Esophagus mucosa (tissue), 1 donor: Measurements from ENCODE around the gene PRMT2. TPM values are rescaled to one million over a fixed set of nuclear protein-coding genes. Genes with fewer than 3 reads are reported as not detected.
A peak's percentile ranks its signal among the peaks of the same experiment; 100 is the strongest.
"Not testable (repeated sequence)": the region's sequence is repeated elsewhere in the genome, so short reads cannot be mapped to it uniquely, and the experiment has no call there.

Experiments used
- ATAC-seq: fragments of 200-7000 bp; cut with Tn5 transposase; one replicate; pipeline ENCODE4 v1.9.1; 2020
- total RNA-seq: library from RNA; stranded (reverse); gene quantifications from one replicate; pipeline ENCODE4 v1.2.4, GENCODE V29; 2023
- donor health status: DM: yes; HTN: yes; CAD: no.

Gene PRMT2
- total RNA-seq, 1 donor from 2014 or later: 71.1 TPM

GRCh38 chr21:46645840-46646239, 10.4 kb downstream of the PRMT2 start:
- ATAC-seq: no peak

DNA sequence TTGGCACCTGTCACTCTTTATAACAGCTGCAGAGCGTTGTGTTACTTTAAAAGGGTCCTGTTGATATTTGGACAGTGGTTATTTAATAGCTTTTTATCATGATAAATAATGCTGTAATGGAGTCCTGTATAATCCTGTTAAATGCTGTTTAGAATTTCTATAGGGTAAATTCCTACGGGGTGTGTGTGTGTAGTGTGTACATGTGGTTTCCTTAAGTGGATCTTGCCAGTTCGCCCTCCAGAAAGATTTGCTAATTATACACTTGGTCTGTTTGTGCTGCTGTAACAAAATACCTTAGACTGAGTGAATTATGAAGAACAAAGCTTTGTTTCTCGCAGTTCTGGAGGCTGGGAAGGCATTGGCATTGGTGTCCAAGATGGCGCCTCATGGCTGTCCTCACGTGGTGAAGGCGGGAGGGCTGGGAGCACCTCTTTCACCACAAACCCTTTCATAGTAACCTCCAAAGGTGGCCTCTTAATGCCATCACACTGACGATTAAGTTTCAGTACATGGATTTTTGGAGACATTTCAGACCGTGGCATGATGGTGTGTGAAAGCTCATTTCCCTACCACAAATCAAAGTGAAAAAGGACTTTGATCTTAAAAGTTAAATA, 11.2 kb downstream of the PRMT2 start:
- no peak for ATAC-seq

GRCh38 chr21:46648539-46648938, 13.1 kb downstream of the PRMT2 start:
- ATAC-seq: no peak

DNA sequence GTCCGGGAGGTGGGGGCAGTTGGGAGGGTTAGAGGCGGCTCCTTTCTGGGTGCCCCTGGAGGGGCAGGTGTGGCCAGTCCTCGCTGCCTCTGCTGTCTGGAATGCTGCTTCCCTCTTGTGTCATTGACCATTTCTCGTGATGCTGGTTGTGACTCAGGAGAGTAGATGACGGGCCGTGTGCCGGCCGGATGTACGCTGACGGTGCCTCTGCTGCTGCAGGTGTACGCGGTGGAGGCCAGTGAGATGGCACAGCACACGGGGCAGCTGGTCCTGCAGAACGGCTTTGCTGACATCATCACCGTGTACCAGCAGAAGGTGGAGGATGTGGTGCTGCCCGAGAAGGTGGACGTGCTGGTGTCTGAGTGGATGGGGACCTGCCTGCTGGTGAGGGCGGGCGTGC, 13.9 kb downstream of the PRMT2 start:
- no peak for ATAC-seq

DNA sequence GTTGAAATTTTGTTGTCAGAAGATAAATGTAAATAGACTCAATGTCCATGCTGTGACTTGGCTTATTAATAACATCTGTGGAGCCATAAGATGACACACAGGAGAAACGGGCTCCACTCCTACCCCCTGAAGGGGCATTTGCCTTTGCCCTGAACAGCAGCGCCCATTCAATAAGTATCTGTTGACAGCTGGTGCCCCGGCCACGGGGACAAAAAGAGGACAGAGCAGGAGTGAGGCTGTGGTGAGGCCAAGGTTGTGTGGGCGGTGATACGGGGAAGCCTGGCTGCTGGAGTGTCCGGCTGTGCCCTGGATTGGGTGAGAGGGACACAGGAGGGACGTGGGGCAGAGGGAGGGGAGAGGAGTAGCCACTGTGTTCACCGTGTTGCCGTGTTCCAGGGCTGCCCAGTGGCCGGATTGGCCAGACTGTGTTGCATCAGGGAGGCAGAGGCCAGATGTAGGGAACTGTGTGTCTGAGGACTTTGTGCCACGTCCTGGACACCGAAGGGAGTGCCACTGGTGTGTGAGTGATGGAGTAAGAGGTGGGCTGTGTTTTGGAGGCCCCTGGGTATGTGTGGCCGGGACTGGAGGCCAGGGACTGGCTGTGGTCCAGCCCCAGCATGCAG, 15.1 kb downstream of the PRMT2 start:
- ATAC-seq: peak; percentile 5

- ATAC-seq: peak; percentile 14
These were observed 15.6 kb downstream of the PRMT2 start for GRCh38 chr21:46651121-46651520.

GRCh38 chr21:46655230-46655629, 19.8 kb downstream of the PRMT2 start:
- ATAC-seq: no peak

GRCh38 chr21:46656820-46657219, 21.3 kb downstream of the PRMT2 start:
- no peak for ATAC-seq

GRCh38 chr21:46660505-46660904, 25.0 kb downstream of the PRMT2 start:
- ATAC-seq: no peak

- peak; percentile 51 for ATAC-seq
These were observed 25.7 kb downstream of the PRMT2 start for GRCh38 chr21:46661211-46661625.

- no peak for ATAC-seq
These were observed 26.3 kb downstream of the PRMT2 start for GRCh38 chr21:46661642-46662366.

DNA sequence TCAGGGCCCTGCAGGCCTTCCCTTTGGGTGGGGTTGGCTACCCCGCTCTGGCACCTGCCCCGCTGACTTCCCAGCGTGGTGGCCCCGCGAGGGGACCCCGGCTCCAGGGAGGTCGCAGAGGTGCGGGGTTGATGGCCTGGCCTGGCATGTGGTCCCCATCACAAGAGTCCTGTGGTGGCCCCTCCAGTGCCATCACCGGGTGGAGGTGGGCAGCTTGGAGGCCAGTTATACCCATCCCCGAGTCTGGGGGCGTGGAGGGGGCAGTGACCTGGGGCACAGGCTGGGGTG, 26.8 kb downstream of the PRMT2 start:
- no peak for ATAC-seq

GRCh38 chr21:46662765-46663500, 27.5 kb downstream of the PRMT2 start:
- peak; percentile 16 for ATAC-seq

DNA sequence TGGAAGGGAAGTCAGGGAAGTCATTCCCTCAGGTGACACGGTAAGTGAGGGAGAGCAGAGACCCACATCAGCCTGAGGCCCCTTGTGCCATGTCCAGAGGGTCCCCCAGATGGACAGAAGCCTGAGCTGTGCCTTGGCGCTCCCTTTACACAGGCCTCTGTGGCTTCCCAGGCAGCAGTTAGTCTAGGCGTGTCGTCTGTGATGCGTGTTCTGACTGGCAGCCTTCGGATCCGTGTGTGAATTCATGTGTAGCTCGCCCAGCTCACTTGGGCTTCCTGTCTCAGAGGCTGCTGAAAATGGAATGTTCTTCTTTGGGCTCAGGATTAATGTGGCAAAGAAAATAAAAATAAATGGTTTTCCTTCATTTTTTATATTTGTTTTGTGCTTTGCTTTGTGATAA, 28.3 kb downstream of the PRMT2 start:
- peak; percentile 72 for ATAC-seq

DNA sequence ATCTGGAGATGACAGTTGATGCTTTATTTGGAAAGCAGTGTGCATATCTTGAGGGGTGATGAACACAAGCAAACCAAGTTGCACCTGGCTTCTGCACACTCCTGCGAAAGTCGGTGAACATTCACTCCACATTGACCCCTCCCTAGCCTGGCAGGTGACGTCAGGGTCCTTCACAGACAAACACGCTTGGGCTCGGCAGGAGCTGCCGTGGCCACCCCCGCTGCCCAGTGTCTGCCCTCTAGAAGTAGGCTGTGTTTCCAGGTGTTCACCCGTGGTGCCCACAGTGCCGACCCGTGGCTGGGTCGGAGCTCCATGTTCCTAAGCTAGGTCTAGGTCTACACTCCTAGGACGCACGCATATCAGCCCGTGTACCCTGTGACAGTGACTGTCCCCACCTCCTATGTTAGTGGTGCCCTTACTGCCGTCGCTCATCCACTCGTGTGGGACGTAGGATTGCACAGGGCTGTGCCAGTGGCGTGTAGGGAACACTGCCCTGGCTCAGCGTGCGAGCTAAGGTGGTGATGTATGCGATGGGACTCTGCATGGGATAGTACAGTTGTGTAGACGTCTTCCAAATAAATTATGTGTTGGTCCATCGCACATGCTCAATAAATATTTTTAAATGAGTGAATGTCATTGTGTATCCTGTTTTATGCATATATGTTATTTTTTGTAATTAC, 29.0 kb downstream of the PRMT2 start:
- ATAC-seq: no peak

DNA sequence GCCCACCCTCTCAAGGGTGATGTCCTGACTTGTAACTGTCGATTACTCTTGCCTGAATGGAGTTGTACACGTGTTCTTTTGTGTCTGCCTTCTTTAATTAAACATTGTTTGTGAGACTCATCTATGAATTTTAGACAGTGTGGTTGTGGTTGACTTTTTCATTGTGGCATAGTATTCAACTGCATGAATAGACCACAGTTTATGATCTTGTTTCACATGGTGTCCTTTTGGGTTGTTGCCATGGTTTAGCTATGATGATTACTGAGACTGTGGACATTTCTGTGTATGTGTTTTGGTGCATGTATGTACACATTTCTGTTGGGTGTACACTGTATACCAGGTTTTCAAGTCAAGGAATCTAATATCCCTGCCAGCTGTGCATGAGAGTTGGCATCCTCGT, 30.1 kb downstream of the PRMT2 start:
- no peak for ATAC-seq

DNA sequence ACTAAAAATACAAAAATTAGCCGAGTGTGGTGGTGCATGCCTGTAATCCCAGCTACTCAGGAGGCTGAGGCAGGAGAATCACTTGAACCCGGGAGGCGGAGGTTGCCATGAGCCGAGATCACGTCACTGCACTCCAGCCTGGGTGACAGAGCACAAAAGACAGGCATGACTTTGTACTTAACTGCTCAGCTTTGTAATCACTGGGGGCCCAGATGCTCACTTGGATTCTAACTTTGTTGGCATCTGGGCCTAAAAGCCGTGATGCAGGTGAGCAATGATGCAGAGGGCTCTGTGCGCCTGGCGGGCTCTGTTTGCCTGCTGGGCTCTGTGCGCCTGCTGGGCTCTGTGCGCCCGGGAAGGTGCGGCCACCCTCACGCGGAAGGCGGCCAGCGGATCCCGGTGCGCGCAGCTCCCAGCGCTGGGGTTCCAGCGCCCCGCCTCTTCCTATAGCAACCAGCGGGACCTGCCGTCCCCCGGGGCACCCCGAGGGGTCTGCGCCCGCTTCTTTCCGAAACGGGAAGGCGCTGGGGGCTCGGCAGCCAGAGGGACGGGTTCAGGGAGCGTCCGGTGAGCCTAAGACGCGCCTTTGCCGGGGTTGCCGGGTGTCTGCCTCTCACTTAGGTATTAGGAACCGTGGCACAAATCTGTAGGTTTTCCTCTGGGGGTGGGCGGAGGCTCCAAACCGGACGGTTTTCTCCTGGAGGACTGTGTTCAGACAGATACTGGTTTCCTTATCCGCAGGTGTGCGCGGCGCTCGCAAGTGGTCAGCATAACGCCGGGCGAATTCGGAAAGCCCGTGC, 31.7 kb downstream of the PRMT2 start:
- peak; percentile 29 for ATAC-seq

- peak; percentile 27 for ATAC-seq
These were observed 32.4 kb downstream of the PRMT2 start for GRCh38 chr21:46667741-46668380.

- ATAC-seq: no peak
These were observed 32.9 kb downstream of the PRMT2 start for GRCh38 chr21:46668381-46668780.

DNA sequence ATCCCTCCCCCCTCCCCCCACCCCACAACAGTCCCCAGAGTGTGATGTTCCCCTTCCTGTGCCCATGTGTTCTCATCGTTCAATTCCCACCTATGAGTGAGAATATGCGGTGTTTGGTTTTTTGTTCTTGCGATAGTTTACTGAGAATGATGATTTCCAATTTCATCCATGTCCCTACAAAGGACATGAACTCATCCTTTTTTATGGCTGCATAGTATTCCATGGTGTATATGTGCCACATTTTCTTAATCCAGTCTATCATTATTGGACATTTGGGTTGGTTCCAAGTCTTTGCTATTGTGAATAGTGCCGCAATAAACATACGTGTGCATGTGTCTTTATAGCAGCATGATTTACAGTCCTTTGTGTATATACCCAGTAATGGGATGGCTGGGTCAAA, 33.4 kb downstream of the PRMT2 start:
- not testable (repeated sequence) for ATAC-seq

GRCh38 chr21:46674430-46675007, 39.0 kb downstream of the PRMT2 start:
- peak; percentile 23 for ATAC-seq
